Measurements from ENCODE around the gene ADCY10.
"Not testable (repeated sequence)": the region's sequence is repeated elsewhere in the genome, so short reads cannot be mapped to it uniquely, and the experiment has no call there.

Gene ADCY10

GRCh38 chr1:167913895-167914496 lies at the start of gene ADCY10:
ADCY10 (minus strand) TSS chr1:167914134; CDS start chr1:167905140, 8,994 bp downstream.
- no peak for DNase-seq

GRCh38 chr1:167957710-167958109 lies 43.8 kb upstream of the ADCY10 start:
- DNase-seq = no peak

GRCh38 chr1:167955915-167956314 lies 42.0 kb upstream of the ADCY10 start:
- DNase-seq = no peak

- DNase-seq = no peak
Measured at GRCh38 chr1:167950569-167950968, 36.6 kb upstream of the ADCY10 start.

- no peak for DNase-seq
Measured at GRCh38 chr1:167949785-167950184, 35.9 kb upstream of the ADCY10 start.

GRCh38 chr1:167947733-167948132 lies 33.8 kb upstream of the ADCY10 start:
- DNase-seq = no peak

GRCh38 chr1:167943541-167943940 lies 29.6 kb upstream of the ADCY10 start:
- no peak for DNase-seq

- no peak for DNase-seq
Measured at GRCh38 chr1:167940264-167940663, 26.3 kb upstream of the ADCY10 start.

- no peak for DNase-seq
Measured at GRCh38 chr1:167938080-167938636, 24.2 kb upstream of the ADCY10 start.

- DNase-seq = no peak
Measured at GRCh38 chr1:167937709-167938010, 23.7 kb upstream of the ADCY10 start.

- peak; percentile 21 for DNase-seq
Measured at GRCh38 chr1:167936930-167937708, 23.2 kb upstream of the ADCY10 start, which contains the start of gene MPC2. MPC2 (minus strand) TSS chr1:167937072; CDS start chr1:167935841, 1,231 bp downstream.

GRCh38 chr1:167936068-167936929 lies 22.4 kb upstream of the ADCY10 start, which contains the start of gene DCAF6:
DCAF6 (plus strand) TSS chr1:167936683; CDS start chr1:167936912, 229 bp downstream.
- peak; percentile 80 for DNase-seq

GRCh38 chr1:167935216-167936067 lies 21.5 kb upstream of the ADCY10 start:
- DNase-seq = peak; percentile 85

- DNase-seq = no peak
Measured at GRCh38 chr1:167934426-167935215, 20.7 kb upstream of the ADCY10 start.

- DNase-seq = no peak
Measured at GRCh38 chr1:167933788-167934187, 19.9 kb upstream of the ADCY10 start.

- DNase-seq = no peak
Measured at GRCh38 chr1:167929725-167930124, 15.8 kb upstream of the ADCY10 start.

- not testable (repeated sequence) for DNase-seq
Measured at GRCh38 chr1:167928919-167929318, 15.0 kb upstream of the ADCY10 start.

- DNase-seq = no peak
Measured at GRCh38 chr1:167928457-167928852, 14.5 kb upstream of the ADCY10 start.

GRCh38 chr1:167927046-167927754 lies 13.3 kb upstream of the ADCY10 start:
- DNase-seq = no peak

GRCh38 chr1:167926486-167926997 lies 12.6 kb upstream of the ADCY10 start:
- DNase-seq = no peak

Measured in 8988T (cell line).